Epithelial cell of proximal tubule (primary cell): Measurements from ENCODE around the gene ZNF777. TPM values are rescaled to one million over a fixed set of nuclear protein-coding genes. Genes with fewer than 3 reads are reported as not detected.

Experiments used
- DNase-seq: peaks from one replicate; pipeline ENCODE4 v3.0.0-alpha.2; 2011; ENCODE audit warnings: low read depth
- H3K4me3 ChIP-seq: 2 replicates; pipeline ENCODE4 v1.5.1; 2011; ENCODE audit warnings: low read depth, mild to moderate bottlenecking, low read length
- CTCF ChIP-seq: conservative IDR thresholded peaks from 2 replicates; pipeline ENCODE4 v1.5.1; 2012; ENCODE audit warnings: low read depth, mild to moderate bottlenecking, low read length
- total RNA-seq: library from RNA; depleted of rRNA; stranded (reverse); fragments of >200 nt; gene quantifications from 2 replicates; pipeline ENCODE4 v1.2.3, GENCODE V29; 2015

Gene ZNF777
- total RNA-seq, 1 donor from 2014 or later = 9.1 TPM

GRCh38 chr7:149475121-149476045 is 14.5 kb upstream of the ZNF777 start:
- no peak for TF ChIP-seq CTCF
- no peak overlapping the region for H3K4me3 ChIP-seq
- no peak for DNase-seq

- no peak for DNase-seq
- TF ChIP-seq CTCF = peak; percentile 9
Measured at GRCh38 chr7:149474309-149475120, 13.7 kb upstream of the ZNF777 start.

DNA sequence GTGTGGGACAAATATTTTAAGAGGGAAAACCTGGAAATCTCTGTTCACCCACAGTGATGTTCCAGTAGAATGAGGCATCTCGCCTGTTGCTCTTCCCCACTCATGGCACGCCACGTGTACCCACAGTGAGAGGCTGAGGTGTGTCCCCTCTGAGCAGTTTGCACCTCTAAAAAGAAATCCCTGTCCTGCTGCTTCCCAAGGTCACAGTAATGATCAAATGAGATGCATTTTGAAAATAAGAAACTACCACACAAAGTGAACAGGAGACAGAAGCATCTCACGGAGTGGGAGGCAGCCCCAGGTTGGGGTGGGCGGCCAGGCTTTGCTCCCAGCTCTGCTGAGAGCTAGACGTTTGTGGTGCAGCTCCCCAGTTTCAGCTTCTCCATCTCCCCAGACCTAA is 12.4 kb upstream of the ZNF777 start:
- H3K4me3 ChIP-seq = no peak overlapping the region
- no peak for DNase-seq
- TF ChIP-seq CTCF = no peak

More at GRCh38 chr7:149474309-149475120, 13.7 kb upstream of the ZNF777 start:
- H3K4me3 ChIP-seq = no peak overlapping the region

GRCh38 chr7:149471289-149471953 is 10.6 kb upstream of the ZNF777 start:
- no peak overlapping the region for H3K4me3 ChIP-seq
- DNase-seq = no peak
- TF ChIP-seq CTCF = no peak

- no peak for DNase-seq
- H3K4me3 ChIP-seq = no peak overlapping the region
- TF ChIP-seq CTCF = no peak
Measured at GRCh38 chr7:149469806-149470205, 8.9 kb upstream of the ZNF777 start.

GRCh38 chr7:149468208-149468607 is 7.3 kb upstream of the ZNF777 start:
- DNase-seq = no peak
- H3K4me3 ChIP-seq = no peak overlapping the region
- TF ChIP-seq CTCF = no peak
